NCI-H2196 treated with DMSO at 0.1 percent for 48 hours (cell line): Measurements from ENCODE around the gene MGRN1.

Source experiments
- DNase-seq: peaks from one replicate; lab custom pipeline; 2025; ENCODE audit not compliant: unreplicated experiment; lab: John Stamatoyannopoulos, UW

The MGRN1 gene

DNA sequence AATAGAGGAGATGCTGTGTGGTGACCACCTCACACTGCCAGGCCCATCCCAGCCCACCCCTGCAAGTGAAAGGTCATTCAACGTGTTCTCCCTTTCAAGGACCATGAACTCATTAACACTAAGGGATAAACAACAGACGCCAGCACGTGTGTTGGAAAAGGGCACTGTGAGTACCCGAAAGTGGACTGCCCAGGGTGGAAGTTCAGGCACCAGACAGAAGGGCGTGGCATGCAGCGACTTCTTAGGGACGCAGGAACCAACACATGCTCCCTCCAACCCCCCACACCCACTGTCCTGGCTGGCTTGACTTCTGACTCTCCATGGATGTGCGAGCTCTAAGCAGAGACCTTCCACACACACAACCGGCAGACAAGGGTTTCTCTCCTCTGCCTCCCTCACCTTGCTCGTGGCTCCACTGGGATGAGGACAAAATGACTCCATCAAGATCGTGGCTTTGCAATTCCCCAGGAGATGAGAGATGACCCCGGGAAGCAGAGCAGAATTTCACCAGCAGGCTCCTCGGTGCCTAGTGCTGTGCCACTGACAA, 20.9 kb upstream of the MGRN1 start:
- no peak for DNase-seq

DNA sequence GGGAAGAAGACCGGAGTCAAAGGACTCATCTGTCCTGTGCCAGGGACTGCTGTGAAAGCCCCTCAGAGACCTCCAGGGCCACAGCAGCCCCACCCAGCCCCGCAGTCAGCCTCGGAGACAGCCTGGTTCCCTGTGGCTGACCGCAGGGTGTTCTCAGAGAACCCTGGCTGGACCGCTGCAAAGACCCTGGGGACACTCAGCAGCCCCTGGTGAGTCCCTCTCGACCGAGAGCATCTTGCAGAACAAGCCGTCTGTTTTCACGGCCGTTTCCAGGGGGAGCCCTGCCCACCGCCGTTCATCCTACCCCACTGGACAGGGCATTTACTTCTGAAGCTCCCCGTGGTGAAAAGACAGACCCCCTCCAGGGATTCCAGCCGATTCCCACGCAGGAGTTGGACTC, 20.2 kb upstream of the MGRN1 start:
- DNase-seq = no peak

DNA sequence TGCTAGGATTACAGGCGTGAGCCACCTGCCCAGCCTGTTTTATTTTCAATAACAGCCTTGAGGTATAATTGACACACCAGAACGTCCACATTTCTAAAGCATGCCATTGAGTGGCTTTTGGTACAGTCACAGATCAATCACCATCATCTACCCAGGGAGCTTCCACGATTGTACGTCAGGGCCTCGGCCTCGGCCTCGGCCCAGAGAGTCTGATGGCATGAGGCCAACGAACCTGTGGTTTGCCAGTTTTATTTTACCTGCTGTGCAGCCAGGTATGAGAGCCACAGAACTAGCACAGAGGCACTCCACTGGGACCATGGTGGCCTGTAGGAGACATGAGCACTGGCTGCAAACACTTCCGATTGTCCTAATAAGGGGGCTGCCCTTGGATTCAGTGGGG, 18.3 kb upstream of the MGRN1 start:
- no peak for DNase-seq

DNA sequence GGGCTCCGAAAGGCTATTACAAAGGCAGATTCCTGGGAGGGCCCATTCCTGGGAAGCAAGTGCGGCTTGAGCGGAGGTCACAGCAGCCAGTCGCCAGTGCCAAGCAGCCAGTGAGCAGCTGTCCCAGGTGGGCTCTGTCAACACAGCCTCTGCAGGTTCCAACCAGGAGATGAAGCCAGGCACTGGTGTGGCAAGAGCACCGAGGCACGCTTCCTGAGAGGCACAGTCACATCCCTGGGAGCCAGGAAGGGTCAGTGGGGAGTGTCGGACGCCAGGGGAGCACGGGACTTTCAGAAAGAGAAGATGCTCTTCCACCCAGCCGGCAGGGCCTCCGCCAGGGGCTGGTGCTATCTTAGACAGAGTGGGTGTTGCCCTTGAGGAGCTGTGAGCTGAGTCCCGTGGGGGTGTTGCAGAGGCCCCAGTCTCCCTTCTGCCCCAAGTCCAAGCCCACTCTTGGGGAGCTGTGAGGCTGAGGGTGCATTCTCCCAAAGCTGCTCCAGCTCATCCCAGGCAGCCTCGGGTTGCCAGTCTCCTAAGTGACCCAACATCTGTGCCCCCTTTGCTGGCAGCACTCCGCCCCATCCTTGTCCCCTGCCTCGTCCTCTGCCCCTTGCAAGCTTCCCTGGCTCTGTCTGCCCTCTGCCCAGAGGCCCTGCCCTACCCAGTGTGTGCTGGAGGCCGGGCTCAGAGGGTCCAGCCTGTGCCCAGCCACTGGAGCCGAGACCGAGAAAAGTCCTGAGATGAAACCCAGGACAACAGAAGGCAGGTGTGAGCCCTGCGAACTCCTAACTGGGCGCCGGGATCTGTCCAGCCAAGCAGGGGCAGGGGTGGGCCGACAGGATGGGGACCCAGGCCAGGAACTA, 16.6 kb upstream of the MGRN1 start:
- no peak for DNase-seq

DNA sequence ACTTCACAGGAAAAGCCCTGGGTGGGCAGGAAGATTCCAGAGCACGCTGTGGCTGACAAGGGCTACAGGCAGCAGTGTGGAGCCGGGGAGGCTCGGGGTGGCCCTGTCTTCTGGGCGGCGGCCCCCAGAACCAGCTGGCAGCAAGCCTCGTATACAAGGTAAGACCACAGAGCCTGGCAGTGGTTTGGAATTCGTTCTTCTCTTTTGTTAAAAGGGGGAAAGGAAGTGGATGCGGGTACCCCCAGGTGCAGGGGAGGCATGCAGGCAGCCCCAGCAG, 16.0 kb upstream of the MGRN1 start:
- DNase-seq = no peak

DNA sequence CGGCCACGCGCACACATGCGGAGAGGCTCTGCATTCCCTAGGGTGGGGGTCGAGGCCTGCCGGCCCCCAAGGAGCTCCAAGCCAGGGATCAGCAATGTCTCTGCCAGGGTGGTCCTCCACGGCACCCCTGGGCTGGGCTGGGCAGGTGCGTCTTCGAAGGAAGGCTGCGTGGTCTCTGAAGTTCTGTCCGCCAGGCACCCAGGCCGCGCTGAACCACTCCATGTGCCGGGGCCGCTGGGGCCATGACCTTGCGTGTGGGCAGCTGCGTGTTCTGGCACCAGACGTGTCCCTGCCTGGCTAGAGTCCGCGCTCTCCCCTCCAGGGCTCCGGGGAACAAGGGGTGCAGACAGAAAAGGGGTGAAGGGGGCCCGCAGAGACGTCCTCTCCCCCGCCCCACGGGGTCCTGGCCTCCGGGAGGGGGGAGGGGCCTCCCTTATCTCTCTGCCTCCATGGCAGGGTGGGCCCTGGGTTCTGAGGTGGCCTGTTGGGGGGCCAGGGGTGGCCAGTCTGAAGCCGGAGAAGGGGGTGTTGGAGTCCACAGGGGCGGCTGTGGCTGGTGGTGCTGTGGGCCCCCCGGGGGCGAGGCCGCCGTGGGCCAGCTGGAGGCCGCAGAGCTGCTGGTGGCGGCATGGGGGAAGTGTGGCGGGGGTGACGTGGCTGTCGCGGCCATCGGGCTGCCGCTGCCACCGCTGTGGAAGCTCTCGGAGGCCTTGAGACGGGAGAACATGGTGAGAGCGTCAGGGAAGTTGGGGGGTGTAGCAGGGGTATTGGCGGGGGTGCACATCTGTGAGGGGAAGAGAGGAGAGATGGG, 15.2 kb upstream of the MGRN1 start:
- no peak for DNase-seq

DNA sequence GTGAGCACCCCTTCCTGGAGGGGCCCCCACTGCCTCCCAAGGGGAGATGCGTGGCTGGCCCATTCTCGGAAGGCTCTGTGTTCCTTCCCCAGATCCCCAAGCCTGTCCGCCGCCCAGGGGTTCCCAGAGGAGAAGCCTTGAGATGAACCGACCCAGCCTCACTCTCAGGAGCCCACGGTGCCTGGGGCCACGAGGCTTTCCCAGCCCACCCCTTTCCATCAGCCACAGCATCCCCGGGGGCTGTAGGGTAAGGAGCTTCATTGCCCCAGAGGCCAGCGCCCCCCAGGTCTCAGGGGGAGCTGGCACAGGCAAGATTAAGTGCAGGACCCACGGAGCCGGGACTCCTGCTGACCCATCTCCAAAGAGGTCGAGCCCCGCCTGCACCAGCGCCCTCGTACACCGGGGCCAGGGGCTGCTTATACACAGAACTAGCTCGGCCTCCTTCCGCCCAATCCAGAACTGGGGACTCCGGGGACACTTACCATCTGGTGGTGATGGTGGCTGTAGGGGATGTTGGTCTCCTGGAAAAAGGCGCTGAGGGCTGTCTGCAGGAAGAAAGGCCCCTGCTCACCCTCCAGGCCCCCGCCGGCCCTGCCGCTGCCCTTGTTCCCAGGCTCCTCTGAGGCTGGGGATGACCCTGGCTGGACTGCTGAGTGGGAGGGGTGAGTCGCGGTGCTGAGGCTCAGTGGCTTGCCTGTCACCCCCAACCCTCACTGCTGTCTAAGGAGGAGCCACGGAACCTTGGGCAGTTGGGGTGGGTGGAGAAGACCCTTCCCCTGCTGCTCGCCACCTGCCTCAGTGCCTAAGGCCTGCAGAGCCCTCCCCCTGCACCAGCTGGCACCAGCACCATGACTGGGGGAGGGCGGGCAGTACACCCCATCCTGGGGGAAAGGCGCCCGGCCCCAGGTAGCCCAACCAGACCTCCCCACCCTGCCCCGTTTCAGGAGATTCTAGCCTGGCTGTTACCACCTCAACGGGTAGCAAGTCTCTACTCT, 14.3 kb upstream of the MGRN1 start:
- no peak for DNase-seq

DNA sequence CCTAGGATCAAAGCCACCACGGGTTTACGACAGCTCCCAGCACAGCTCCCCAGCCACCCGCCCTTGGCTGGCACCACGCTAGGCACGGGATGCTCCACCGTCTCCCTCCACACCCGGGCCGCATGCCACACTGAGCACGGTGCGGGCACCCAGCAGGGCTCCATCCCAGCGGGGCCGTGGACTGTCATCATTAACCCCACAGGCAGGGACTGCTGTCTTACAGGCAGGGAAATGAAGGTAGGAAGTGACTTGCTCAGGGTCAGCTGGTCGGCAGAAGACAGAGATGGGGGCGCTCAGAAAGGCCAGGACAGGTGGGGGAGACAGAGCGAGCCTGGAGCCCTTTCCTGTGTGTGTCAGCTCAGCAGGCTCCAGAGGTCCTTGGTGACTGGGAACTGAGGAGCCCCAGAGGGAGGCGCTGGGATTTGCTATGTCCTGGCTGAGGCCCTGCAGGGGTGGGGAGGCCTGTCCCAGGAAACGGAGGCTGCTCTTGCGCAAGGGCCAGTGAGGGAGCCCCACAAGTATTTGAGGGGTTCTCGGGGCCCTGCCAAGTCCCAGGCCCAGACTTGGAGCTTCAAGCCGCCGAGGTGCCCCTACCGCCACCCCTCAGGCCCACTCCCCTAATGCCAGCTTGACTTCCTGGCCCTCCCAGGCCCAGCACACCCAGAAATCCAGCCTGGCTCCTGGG, 13.1 kb upstream of the MGRN1 start:
- no peak for DNase-seq

DNA sequence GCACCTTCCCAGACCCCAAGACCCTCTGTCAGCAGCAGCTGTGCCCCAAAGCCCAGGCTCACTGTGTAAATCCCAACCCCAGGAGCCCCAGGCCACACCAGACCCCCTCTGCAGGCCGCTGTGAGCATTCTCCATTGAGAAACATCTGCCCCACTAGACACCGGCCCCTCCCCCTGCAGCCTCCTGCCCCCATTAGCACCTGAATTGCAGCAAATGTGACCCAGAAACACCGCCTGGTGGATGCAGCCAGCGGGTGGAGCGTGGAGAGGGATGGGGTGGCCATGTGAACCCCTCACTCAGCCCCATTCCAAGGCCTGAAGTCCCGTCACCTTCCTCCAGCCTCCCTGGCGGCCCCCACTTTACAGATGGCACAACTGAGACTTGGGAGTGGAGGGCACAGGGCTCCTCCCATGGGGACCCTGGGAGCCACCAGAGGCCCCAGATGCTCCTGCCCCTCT, 12.1 kb upstream of the MGRN1 start:
- no peak for DNase-seq

DNA sequence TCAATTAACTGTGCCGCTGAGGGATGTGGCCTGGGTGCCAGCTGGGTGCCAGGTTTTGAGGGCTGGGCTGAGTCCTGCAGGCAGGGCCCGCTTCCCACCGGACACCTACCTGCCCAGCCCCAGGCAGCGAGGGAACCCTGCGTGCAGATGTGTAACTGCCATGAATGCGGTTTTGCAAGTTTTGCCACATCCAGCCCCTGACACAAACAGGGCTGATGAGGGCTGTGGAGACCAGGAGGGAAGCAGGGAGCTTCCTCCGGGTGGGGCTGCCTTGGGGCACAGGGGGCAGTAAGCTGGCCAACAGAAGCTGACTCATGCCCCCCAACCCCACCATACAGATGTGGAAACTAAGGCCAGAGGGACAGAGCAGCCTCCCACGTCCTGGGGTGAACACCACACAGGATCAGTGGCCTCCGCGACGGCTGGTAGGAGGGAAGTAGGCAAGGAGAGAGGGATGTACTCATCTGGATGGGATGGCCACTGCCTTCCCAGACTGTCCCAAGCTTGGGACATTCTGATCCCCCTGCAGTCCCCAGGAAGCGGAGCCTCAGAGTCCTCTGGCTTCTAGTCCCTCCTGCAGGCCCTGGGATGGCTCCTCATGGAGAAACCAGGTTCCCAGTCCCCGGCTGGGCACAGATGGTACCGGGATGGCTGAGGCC, 11.5 kb upstream of the MGRN1 start:
- DNase-seq = no peak

DNA sequence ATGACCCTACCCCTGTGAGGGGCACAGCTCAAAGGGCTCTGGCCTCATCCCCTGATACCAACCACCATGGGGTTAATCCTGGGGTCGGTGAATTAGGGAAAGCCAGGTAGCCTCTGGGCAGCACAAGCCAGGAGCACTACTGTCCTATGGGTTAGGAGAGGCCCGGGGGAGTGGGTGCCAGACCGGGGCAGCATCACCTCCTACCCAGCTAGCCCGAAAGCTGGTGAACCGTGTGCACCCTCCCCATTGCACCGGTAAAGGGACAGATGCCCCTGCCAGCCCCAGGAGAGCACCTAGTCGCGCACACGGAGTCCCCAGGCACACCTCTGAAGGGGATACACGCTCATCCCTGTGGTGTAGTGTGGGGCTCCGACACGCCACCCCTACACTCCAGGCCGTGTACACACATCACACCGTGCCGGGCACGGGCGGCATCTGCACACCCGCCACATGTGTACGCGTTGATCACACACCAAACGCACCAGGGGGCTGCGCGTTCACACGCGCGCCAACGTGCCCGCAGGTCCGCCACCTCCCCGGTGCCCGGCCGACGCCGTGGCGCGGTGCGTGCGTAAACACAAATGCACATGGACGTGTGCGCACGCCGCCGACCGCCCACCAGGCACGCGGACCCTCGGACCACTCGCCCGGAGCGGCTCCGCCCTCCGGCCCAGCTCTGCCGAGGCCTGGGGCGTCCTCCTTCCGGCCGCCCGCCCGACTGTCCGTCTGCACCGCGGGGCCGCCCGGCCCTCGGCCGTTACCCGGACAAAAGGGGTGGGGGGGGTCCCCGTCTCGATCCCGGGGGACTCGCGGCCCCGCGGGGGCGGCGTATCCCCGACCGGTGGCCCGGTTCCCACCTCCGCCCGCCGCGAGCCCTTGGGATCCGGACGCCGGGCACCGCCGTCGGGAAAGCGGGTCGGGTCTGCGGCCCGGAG, 10.7 kb upstream of the MGRN1 start:
- no peak for DNase-seq

DNA sequence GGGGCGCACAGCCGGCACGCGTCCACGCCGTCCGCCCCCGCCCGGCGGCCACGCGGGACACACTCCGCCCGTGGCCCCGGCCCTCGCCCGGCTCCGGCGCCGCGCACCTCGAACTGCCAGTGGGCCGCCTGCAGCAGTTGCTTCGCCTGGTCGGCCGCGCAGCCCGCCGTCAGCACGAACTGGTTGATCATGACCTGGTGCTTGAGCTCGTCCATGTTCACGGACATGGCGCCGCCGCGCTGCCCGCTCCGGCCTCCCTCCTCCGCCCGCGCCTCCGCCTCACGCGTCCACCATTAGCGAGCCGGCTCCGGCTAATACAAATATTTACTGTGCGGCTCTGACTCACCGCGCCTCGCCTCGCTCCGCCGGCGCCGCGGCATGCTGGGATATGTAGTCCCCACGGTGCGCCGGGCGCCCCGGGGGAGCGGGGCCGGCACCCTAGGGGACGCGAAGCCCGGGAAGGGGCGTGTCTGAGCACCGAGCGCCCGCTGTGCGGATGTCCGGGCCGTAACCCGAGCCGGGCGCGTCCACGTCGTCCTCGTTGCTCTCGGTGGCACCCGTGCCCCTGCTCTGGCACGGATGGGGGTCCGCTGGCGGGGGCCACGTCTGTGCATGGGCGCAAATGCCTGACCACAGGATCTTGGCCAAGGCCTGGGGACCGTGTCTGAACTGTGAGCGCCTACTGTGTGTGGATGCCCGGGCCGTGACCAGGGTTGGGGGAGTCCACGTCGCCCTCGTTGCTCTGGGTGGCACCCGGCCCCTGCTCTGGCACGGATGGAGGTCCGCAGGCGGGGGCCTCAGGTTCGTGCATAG, 9.8 kb upstream of the MGRN1 start, which contains the start of gene UBALD1:
TSS of gene UBALD1 (minus strand) at position 318 of the 813 bp plus-strand sequence. CDS start at position 227, 91 bp downstream.
- DNase-seq = peak; percentile 85

DNA sequence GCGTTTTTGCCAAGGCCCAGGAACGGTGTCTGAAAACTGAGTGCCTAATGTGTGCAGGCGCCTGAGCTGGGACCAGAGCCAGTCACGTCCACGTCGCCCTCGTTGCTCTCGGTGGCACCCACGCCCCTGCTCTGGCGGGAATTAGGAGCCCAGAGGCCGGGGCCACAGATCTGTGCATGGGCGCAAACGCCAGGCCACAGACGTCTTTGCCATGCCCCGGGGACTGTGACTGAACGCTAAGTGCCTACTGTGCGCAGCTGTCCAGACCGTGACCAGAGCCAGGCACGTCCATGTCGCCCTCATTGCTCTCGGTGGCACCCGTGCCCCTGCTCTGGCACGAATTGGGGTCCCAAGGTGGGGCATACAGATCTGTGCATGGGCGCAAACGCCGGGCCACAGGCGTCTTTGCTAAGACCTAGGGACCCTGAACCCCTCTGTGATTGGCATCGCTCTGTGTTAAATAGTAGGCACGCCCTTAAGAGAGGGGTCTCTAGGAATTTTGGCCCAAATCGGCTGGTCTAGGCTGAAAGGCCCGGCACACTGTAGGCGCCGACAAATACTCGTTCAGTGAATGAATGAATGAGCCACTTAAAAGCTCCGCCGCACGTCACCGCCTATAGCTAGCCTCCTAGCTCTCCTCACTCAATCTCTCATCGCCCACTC, 9.1 kb upstream of the MGRN1 start:
- DNase-seq = no peak

DNA sequence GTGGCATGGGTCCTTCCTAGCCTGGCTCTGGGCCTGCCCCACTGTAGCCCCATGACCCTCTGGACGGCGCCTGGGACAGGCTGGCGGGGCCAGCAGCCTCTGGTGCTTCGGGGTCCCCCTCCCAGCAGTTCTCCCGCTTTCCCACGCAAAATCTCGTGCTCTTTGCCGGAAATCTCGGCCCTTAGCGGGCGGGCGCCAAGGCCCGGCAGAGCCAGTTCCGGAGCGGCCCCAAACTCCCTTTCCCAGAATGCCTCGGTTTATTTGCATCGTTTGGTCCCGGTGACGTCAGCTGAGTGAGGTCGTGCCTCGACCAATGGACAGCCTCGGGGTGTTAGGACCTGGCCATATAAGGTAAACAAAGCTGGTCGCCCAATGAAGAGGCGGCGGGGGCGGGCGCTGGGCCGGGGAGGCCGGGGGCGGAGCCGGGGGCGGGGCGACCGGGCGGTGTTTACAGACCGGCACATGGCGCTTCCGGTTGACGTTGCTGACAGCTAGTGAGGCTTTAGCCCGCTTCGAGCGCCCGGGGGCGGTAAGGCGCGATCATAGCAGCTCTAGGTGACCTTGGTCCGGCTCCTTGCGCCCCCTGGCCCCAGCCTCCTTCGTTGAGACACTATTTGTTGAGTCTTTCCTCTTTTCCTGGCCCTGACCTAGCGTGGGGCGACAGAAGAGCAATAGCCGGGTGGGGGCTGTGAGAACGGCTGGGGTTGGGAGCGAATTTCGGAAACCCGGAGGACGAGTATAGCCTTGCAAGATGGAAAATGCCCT, 8.4 kb upstream of the MGRN1 start:
- peak; percentile 99 for DNase-seq

DNA sequence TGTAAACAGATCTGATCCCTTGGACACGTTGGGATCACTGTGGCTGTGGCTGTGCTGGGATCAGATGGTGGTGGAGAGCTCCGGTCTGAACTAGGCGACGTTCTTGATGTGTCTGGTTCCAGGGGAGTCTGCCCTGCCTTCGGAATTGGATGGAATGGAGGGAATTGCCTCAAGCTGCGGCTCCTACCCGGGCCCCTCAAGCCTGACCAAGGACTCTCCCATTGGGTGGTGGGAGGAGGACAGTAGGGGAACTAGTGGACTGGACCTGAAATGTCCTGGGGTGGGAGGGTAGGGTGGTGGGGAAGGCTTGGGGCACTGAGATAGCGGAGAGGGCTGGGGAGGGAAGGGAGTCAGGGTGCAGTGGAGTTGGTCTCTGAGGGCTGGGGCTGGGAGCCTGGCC, 6.7 kb upstream of the MGRN1 start:
- DNase-seq = no peak

DNA sequence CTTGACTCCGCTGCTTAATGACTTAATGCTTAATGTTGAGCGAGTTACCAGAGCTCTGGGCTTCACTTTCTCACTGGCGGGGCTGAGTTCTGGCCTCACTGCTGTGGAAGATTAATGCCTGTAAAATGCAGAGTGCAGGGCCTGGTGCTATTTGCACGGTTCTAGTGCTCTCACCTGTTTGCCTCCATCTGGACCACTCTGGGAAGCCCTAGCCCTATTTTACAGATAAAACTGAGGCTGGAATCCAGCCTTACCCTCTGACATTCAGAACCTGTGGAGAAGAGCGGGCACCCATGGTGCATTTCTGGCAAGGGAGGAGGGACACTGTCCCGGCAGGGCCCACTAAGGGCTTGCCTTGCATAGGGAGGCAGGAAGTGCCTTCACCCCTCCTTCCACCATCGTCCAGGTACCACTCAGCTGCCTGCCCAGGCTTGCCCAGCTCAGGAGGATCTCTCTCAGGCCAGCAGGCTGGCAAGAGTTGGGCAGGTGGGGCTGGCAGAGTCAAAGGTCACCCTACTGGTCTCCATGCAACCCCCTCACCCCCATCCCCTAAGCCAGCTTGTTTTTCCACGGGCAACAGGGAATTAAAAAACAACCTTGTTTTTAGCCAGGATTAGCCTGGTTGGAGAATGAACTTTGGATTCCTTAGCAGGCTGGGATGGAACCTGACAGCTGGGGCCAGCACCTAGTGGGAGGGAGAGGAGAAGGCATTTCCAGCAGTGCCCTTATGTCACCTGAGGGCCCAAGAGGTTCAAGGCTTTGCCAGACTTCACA, 5.8 kb upstream of the MGRN1 start:
- DNase-seq = peak; percentile 24
